NCI-H1436 (cell line): ENCODE results near the gene CCL13.
"Not testable (repeated sequence)": the region's sequence is repeated elsewhere in the genome, so short reads cannot be mapped to it uniquely, and the experiment has no call there.

Experiments used
- DNase-seq: peaks from one replicate; lab custom pipeline; 2025; lab: John Stamatoyannopoulos, UW

CCL13 gene

GRCh38 chr17:34356194-34356593 is at the start of gene CCL13:
CCL13 (plus strand) TSS chr17:34356480; CDS start chr17:34356527, 47 bp downstream.
- no peak for DNase-seq

GRCh38 chr17:34307110-34307509 is 49.2 kb upstream of the CCL13 start:
- DNase-seq = no peak

- DNase-seq = no peak
These were observed 47.9 kb upstream of the CCL13 start for GRCh38 chr17:34308371-34308770.

GRCh38 chr17:34311291-34311690 is 45.0 kb upstream of the CCL13 start:
- no peak for DNase-seq

- no peak for DNase-seq
These were observed 44.2 kb upstream of the CCL13 start for GRCh38 chr17:34312080-34312479.

GRCh38 chr17:34313164-34313563 is 43.1 kb upstream of the CCL13 start:
- no peak for DNase-seq

GRCh38 chr17:34314279-34314678 is 42.0 kb upstream of the CCL13 start:
- no peak for DNase-seq

GRCh38 chr17:34318474-34318873 is 37.8 kb upstream of the CCL13 start:
- DNase-seq = no peak

GRCh38 chr17:34319039-34319483 is 37.2 kb upstream of the CCL13 start, which contains the start of gene CCL8:
CCL8 (plus strand) TSS chr17:34319435; CDS start chr17:34319502, 67 bp downstream.
- no peak for DNase-seq

- no peak for DNase-seq
These were observed 34.3 kb upstream of the CCL13 start for GRCh38 chr17:34321964-34322363.

GRCh38 chr17:34327580-34327979 is 28.7 kb upstream of the CCL13 start:
- DNase-seq = not testable (repeated sequence)

- DNase-seq = no peak
These were observed 18.6 kb upstream of the CCL13 start for GRCh38 chr17:34337701-34338100.

GRCh38 chr17:34339138-34339770 is 17.0 kb upstream of the CCL13 start:
- no peak for DNase-seq

GRCh38 chr17:34341916-34342315 is 14.4 kb upstream of the CCL13 start:
- no peak for DNase-seq

- no peak for DNase-seq
These were observed 9.2 kb upstream of the CCL13 start for GRCh38 chr17:34347063-34347462.

GRCh38 chr17:34349751-34350150 is 6.5 kb upstream of the CCL13 start:
- no peak for DNase-seq

GRCh38 chr17:34351096-34351495 is 5.2 kb upstream of the CCL13 start:
- no peak for DNase-seq

GRCh38 chr17:34352191-34352590 is 4.1 kb upstream of the CCL13 start:
- DNase-seq = no peak

- DNase-seq = no peak
These were observed 1.6 kb upstream of the CCL13 start for GRCh38 chr17:34354637-34355036.

- no peak for DNase-seq
These were observed 1.1 kb downstream of the CCL13 start for GRCh38 chr17:34357398-34357797.

- DNase-seq = no peak
These were observed 2.4 kb downstream of the CCL13 start for GRCh38 chr17:34358631-34359030.

- DNase-seq = no peak
These were observed 4.5 kb downstream of the CCL13 start for GRCh38 chr17:34360601-34361270.

- DNase-seq = peak; percentile 88
These were observed 5.3 kb downstream of the CCL13 start for GRCh38 chr17:34361478-34362061.
